ENCODE measurements around the gene C19orf38.

The C19orf38 gene, protein sequence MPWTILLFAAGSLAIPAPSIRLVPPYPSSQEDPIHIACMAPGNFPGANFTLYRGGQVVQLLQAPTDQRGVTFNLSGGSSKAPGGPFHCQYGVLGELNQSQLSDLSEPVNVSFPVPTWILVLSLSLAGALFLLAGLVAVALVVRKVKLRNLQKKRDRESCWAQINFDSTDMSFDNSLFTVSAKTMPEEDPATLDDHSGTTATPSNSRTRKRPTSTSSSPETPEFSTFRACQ

DNA sequence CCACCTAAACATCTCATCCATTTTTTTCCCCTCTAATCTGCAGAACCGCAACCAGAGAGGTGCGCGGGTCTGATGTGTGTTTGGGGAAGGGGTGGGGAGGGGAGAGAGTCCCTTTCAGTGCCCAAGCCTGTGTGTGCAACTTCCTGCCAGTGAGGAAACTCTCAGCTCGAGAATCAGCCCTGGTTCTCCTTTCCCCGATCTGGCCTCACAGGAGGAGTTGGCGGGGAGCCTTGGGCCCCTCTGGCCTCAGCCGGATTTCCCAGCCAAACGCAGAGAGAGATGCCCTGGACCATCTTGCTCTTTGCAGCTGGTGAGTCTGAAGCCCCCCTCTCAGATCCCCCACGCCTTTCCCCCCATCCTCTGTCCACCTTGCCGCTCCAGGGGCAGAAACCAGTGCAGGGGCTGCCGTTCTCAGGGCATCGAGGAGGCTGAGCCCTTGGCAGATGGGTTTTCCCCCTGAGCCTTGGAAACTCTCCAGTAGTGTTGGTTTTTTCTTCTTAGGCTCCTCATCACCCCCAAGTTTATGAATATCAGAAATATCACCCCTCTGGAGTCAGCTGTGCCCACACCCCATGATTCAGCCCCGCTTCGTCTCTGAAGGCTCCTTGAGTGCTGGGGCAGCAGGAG is at the start of gene C19orf38:
Gene C19orf38 (plus strand): TSS at position 186 of the 627 bp plus-strand sequence. CDS start 94 bp downstream, at position 280.
- DNase-seq, result peak; percentile 79 to 81

DNA sequence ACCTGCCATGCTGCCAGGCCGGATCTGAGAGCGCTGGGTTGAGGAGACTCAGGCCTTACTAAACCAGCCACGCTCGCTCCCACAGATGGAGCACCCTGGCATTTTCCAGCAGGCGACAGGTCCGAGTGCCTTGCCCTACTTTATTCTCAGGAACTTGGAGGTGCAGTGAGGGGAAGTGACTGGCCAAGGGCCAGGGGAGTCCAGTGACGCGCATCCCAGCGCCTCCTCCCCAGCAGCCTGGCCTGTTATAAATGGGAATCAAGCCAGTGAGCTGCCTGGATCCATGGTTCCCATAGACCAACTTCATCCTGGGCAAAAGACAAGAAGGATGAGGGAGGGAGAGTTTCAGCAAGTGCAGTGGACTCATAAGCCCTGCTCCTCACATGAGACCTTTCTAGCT is 47.7 kb upstream of the C19orf38 start:
- DNase-seq, result no peak

DNA sequence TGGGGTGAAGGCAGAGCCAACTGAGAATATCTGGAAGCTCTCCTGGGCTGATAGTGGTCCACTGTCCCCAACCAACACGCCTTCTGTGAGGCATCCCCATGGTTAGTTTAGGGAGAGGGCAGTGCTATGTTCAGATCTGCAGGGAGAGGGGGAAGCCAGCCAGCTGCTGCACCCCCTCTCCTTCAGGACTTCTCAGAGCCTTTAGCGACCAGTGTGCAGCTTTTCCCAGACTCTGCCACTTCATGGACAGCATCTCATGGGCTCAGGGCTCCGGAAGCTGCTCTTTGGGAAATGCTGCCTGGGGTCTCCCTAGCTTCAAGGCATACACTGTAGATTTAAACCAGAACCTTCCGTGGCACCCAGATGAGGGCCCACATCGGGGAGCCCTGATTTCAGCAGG is 45.7 kb upstream of the C19orf38 start:
- DNase-seq, result no peak

DNA sequence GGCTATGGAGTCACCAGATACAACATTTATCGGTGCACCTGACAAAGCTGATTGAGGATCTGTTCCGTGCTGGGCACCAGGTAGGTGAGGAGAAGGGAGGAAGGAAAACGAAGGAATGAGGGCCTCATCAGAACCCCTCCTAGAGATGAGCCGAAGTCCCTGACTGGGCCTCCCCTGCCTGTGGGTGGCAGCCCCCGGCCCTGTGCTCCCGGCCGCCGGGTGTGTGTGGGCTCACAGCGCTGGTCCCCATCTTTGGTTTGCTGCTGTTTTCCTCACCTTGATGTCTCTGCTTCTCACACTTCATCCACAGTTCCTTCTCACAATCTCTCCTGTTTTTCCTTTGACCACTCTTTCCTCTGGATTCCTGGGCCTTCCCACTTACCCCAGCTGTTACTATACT is 45.0 kb upstream of the C19orf38 start:
- DNase-seq, result no peak

DNA sequence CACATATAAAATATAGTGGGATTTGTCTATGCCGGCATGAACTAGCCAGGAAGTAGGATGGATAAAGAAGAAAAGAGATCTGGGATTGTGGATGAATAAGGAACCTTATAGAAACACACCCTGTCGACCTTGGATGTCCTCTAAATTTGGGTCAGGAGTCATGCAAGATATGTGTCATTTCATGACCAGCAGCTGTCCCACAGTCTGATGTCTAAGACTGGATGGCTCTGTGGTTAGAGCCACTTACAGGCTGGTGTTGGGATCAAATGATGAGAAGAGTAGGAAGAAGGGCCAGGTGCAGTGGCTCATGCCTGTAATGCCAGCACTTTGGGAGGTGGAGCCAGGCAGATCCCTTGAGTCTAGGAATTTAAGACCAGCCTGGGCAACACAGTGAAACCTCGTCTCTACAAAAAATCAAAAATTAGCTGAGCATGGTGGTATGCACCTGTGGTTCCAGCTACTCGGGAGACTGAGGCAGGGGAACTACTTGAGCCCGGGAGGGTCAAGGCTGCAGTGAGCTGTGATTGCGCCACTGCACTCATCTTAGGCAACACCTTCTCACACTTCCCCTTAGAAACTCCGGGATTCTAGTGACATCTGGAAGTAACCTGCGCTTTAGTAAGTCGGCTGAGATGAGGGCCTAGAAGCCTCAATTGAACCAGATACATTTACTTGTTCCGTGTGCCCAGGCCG is 43.0 kb upstream of the C19orf38 start:
- DNase-seq, result peak; percentile 81 to 89

DNA sequence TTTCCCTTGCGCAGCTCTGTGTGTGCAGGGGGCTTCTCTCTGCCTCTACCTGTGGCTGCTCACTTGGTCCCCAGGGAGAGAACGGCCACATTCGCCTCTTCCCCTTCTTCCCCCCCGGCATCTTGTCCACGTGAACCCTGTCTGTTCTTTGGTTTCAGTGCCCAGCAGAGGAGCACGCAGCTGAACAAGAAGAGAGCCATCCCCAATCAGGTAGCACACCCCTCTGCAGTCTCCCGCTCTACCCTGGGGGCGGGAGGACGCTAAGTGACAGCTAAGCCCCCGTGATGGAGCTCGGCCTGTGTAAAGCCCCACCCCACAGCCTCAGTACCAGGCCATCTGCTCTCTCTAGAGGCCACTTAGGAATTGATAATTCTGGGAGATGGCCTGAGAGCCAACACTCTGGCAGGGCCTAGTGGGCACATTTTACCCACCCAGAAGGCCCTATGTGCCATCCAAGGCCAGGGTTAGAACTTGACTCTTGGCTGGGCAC is 42.4 kb upstream of the C19orf38 start:
- DNase-seq, result no peak

DNA sequence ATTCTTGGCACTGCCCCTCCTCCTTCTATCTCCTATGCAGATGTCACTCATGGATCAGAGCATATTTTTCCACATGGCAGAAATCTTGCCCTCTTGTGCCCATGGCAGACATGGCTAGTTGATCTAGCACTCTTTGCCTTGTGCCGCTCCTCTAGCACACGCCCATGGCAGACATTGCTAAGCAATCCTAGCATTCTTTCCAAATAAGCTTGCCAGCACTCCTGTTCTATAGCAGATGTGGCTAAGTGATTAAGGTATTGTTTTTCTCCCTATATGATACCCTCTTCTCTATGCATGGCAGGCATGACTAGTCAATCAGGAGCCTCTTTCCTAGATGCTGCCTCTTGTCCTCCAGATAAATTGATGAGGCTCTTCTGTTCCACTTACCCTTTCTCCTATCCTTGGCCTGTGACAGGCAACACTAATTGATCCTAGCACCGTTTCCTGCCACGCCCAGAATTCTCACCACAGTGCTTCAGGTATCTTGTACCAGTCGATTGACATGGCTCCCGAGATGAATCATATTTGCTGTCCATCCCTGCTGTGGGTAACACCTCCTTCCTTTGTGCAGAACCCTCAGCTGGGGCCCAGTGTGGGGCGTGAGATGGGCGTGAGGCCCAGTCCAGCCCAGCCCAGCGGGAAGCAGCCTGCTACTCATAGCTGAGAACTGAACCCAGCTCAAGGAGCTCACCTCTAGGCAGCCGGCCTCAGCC is 39.1 kb upstream of the C19orf38 start:
- DNase-seq, result no peak

DNA sequence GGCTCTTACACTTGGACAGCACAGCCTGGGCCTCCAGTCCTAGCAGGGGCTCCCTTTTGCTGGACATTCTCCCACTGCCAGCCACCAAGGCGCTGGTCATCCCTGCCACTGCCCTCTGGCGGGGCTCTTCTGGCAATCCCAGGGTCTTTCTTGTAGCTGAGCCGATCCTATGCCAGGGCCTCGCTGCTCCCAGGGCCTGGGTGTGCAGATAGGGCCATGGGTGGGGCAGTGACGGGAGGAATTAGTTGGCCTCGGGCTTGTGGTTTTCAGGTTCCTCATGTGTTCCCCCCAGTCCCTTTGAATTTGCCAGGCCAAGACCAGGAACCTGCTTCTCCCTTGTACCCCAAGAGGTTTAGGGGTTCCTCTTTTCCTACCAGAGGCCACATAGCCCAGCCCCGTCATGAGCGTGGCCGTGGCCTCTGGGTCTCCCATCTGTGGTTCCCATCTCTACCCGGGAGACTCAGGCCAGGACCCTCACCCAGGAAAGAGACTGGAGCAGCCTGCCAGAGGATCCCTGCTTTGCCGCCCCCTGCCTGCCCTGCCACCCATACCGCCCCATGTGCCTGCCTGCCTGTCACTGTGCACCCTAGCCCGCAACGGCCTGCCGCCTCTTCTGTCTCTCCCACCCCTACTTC is 38.4 kb upstream of the C19orf38 start:
- peak; percentile 36 to 42 for DNase-seq

DNA sequence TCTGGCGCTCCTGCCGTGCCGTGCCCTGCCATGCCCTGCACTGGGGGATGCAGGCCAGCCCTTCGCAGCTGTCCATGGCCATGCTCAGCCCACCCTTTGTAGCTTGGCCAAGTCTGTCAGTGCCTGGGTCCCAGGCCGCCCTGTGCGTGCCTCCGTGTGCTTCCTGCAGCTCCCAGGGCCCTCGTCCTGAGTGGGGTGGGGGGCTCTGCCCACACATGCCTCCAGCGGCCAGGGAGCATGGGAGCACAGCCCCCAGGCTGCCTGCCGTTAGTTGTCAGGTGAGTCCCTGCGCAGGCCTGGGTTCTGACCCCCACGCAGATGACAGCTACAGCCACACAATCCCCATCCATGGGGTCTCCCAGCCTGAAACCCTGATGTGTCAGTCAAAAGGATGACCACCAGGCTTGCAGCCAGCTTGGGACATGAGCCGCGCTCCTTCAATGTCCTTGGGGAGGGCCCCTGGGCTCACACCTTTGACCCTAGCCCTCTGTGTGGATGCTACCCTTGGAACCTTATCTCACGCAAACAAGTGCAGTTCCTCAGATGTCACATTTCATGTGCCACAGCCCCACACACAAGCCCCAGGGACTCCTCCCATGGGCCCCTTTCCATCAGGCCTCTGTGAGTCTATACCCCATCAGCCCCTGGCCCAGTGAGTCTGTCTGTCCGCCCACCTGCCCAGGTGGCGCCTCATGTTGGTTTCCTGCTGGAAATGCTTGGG is 36.7 kb upstream of the C19orf38 start:
- no peak for DNase-seq

DNA sequence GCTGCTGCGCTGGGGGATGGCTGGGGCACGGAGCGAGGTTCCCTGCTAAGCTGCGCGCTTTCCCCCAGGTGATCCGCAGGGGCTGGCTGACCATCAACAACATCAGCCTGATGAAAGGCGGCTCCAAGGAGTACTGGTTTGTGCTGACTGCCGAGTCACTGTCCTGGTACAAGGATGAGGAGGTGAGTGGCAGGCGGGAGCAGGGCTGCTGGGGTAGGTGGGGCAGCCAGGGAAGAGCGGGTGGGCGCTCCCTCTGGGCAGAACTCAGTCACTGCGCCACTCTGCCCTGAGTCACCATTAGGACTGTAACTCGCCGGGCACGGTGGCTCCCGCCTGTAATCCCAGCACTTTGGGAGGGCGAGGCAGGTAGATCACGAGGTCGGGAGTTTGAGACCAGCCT is 36.0 kb upstream of the C19orf38 start:
- no peak for DNase-seq

DNA sequence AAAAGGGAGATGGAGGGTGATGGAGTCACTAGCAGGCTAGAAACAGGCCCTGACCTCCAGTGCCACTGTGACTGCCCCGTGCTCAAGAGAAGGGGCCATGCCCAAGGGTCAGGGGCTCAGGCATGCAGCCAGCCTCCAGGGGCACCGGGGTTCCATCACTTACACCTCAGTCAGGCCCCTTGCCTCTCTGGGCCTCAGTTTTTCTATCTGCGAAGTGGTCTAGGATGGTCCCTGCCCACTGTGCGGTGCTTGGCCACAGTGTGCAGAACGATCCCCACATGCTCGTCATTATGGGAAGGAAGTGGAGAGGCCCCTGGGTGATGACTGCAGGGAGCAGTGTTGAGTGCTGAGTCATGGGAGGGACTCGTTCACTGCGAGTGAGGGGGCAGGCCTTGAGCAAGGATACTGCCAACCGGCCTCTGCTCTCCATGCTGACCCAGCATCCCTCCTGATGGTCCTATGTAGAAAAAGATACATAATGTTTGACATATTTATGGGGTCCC is 35.3 kb upstream of the C19orf38 start:
- peak; percentile 88 to 90 for DNase-seq

DNA sequence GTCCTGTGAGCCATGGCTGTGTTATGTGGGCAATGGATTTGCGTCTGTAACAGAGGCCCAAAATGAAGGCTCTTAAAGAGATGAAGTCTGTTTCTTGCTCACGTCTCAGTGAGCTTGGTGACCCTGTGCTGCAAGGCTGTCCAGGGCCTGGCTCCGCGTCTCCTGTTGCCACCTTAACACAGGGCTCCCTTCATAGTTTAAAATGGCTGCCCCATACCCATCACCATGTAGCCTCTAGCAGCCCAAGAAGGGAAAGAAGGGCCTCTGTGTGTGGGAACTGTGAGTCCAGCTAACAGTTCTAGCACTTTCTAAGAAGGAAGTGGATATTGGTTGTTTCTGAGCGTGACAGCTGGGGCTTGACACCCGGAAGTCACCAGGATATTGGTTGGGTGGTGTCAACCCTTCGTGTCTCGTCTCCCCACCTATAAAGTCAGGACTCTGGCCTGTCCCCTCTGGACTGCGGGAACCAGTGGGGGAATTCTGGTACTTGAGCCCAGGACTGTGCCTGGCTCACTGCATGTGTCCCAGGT is 33.1 kb upstream of the C19orf38 start:
- DNase-seq, result no peak

DNA sequence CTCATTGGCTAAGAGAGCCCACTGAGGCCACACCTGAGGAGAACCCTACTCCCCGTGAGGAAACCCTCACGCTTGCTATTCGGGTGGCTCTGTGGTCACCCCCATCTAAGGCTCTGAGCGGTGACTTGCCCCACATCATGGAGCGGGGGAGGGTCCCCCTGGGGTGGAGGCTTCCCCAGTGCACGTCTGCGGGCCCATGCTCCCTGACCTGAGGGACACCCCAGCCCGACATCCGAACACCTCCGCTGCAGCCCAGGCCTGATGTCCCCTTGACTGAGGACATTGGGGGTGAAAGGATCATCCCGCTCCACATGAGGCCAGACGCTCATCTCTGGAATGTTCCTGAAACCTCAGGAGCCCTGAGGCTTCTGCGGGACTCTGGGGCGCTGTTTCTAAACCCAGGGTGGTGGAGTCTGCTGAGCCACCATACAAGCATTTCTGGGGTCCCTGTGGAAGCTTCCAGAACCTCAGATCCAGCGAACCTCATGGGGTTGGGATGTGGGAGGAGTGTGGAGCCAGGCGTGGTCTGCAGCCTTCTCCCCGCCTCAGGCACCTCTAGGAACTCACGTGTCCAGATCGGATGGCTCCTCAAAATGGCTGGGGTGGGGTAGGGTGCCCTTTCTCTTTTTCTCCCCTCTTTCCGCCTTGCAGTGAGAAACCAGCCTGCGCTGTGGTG is 32.1 kb upstream of the C19orf38 start:
- DNase-seq, result no peak

DNA sequence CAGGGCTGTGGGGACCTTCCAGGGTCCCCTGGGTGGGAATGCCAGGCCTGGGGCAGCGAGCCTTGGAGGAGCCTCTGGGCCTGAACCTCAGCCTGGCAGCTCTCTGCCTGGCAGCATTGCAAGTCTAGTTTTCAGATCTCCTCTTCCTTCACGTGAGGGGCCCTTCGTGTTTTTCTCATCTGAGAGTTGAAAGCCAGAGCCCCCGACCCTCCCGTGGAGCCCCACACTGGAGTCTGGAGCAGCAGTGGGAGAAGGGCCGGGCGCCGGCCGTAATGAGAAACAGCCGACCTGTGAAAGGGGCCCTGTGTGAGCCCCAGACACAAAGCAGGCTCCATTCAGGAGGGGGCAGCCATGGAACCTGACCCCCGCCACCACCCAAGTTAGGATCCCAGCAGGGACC is 31.5 kb upstream of the C19orf38 start:
- DNase-seq, result no peak

DNA sequence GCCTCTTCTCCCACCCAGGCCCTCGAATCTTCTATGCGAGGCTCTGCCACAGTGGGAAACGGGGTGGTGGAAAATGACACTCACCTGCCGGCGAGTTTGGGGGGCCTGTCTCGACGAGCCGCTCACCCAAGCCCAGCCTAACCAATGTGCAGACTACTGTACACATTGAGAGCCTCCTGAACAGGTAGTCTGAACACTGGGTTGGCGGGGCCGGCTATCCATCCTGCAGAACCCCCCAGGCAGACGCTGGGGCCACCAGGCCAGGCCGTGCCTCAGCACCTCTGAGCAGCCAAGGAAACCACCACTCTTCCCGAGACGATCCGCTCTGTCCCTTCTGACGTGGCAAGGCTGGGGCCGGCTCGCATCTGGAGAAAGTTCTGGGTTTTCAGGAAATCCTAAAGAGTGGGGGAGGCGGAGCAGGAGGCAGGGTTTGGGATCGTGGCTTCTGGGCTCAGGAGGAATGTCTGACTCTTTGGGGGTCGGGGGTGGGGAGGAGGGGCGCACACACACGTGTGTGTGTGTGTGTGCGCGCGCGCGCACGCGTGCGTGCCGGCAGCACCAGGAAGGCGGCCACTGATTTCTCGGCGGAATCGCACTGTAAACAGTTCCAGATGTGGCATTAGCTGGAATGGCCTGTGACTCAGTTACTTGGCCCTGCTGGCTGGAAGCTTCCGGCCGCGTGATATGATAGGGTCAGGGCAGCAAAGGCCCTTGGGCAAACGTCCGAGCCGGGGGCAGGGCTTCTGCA is 30.8 kb upstream of the C19orf38 start:
- DNase-seq, result no peak

DNA sequence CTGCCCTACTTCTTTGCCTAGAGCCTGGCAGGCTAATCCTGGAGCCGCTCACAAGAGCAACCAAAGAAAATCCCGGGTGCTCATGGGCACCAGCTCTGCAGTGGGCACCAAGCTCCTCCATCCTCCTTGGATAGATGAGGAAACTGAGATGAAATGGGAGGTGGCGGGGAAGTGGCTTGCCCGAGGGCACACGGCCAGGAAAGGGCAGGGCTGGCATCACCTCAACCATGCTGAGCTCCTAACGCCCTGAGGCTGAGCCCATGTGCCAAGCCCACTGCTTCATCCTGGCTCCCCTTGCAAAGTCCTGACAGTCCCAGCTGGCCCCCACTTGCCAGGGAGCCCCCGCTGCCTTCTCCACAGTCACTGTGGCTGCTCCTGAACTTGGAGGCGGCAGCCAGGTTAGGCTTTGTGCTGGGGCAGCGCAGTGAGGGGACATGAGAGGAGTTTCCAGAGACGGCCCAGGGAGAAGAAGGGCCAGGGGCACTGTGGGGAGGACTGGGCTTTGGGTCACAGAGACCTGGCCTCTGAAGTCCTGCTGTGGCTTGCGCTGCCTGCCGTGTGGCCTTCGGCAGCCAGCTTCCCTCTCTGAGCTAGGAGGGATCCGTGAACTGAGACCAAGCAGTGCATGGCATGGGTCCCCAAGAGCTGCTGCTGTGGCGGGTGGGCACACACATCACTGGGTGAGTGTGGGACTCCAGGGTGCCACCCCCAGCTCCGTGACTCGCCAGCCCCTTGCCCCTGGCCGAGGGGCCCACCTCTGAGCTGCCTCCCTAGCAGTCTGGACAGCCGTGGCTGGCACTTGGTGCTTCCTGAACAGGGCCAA is 29.7 kb upstream of the C19orf38 start:
- DNase-seq, result no peak

DNA sequence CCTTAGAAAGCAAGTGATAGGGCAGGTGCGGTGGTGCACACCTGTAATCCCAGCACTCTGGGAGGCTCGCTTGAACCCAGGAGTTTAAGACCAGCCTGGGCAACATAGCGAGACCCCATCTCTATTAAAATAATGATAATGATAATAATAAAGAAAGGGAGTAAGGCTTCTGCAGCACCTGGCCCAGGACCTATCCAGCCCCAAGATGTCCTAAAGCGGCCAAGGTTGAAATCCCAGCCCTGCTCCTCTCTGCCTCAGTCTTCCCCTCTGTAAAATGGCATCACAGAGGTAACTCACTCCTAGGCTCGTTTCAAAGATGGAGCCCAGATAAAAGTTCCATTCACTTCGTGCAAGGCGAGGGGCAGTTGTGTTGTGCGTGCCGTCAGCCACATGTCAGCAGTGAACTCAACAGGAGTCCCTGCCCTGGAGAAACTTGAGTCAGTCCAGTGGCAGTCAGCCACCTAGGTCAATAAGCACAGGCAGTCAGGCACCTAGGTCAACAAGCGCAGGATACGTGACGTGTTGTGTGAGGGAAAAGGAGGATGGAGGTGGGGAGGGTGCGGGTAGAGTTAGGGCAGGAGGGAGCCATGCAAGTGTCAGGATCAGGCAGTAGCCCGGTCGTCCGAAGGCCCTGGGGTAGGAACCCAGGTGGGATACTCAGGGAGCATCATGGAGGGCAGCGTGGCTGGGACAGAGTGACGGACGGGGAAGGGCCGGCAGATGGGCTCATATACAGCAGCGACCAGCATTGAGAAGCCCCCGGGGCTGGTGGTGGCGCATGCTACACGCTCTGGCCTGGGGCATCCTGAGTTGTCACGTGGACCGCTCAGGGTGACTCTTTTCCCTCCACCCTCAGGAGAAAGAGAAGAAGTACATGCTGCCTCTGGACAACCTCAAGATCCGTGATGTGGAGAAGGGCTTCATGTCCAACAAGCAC is 28.8 kb upstream of the C19orf38 start:
- no peak for DNase-seq

DNA sequence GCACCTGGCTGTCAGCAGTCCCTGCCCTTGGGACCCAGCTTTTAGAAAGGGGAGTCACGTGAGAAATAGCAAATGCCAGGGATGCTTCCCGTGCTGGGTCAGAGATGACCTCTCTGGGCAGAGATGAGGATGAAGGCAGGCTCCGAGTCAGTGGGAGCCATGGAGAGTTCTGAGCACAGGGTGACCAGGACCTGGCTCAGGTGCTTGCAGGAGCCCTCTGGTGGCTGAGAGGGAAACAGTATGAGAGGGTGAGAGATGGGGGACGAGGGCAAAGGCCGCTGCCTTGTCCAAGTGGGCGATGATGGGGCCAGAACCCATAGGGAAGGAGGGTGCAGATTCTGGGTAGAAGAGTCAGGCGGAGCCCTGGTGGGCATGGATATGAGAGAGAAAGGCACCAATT is 28.0 kb upstream of the C19orf38 start:
- no peak for DNase-seq
